ENCODE data around the gene SCLY.
"Not testable (repeated sequence)": the region's sequence is repeated elsewhere in the genome, so short reads cannot be mapped to it uniquely, and the experiment has no call there.

SCLY gene

DNA sequence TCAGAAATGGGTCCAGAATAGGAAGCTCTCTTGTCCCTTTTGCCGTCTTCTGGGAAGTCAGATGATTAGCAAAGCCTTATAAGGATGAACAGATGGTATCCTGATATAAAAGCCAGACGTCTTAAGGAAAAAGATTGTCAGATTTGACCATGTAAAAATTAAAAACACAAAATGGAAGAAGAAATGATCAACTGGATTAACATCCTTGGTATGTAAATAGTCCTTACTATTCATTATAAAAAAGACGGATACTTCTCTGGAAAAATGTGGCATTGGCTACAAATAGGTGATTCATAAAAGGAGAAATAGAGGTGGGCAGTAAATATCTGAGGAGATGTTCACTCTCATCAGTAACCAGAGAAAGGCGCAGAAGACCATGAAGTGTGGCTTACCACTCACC is 33.7 kb upstream of the SCLY start:
- Histone ChIP-seq H3K36me3 (ENCODE audit: insufficient read depth, low read depth, low read length) (peaks cover 33% of the 10 kb centered on the region), H3K9ac (ENCODE audit: low read depth, low read length) (no peak overlapping the region), H3K27me3 (ENCODE audit: insufficient read depth, low read length) (no peaks in the 10 kb centered on the region), H3K4me1 (ENCODE audit: insufficient read depth, low read length) (peaks cover 7% of the 10 kb centered on the region; the same call in 1 of the 2 replicates), H3K9me3 (ENCODE audit: insufficient read depth, low read depth, low read length) (no peaks in the 10 kb centered on the region), H3K27ac (ENCODE audit: low read length) (no peak overlapping the region), H3K4me3 (ENCODE audit: low read length) (no peak overlapping the region)

DNA sequence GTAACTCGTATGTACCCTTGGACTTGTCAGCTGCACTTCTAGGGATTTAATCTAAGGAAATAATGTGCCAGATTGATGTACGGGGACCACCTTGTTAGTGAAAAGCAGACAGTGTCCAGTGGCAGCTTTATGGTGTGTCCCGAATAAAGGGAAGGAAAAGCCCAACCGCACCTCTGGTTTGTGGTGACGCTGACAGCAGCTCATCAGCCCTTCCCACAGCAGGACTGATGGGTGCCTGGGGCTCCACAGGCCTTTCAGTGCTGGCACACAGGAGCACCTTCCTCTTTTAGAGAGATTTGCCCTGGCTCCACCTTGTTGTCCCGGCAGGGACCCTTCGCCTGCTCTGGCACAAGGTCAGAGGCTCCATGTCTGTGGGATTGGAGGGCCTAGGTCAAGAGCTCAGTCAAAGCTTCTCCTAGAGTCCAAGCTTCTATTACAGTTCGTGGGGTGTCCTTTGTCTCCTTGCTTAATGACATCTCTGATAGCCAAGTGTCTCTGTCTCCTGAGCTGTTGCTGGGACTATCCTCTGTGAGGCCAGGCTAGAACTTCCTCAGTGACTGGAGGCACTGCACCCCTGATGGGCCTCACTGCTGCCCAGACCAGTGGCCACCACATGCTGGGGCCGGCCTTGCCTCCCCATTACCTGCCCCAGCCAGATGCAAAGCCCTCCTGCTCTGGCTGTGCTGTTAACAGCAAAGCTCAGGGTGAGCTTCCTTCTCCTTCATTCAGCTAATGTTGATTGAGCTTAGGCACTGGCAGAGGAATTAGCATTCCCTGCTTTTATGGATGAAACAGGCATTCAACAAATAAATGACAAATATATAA is 33.0 kb upstream of the SCLY start:
- Histone ChIP-seq H3K4me3 (ENCODE audit: low read length) (no peak overlapping the region), H3K27ac (ENCODE audit: low read length) (no peak overlapping the region), H3K9ac (ENCODE audit: low read depth, low read length) (no peak overlapping the region), H3K27me3 (ENCODE audit: insufficient read depth, low read length) (no peaks in the 10 kb centered on the region), H3K9me3 (ENCODE audit: insufficient read depth, low read depth, low read length) (no peaks in the 10 kb centered on the region), H3K4me1 (ENCODE audit: insufficient read depth, low read length) (peaks cover 7% of the 10 kb centered on the region; the same call in 1 of the 2 replicates), H3K36me3 (ENCODE audit: insufficient read depth, low read depth, low read length) (peaks cover 37% of the 10 kb centered on the region)

GRCh38 chr2:238029853-238030252 is 30.9 kb upstream of the SCLY start:
- Histone ChIP-seq H3K9me3 (ENCODE audit: insufficient read depth, low read depth, low read length) (no peaks in the 10 kb centered on the region), H3K4me3 (ENCODE audit: low read length) (no peak overlapping the region), H3K27ac (ENCODE audit: low read length) (no peak overlapping the region), H3K9ac (ENCODE audit: low read depth, low read length) (no peak overlapping the region), H3K27me3 (ENCODE audit: insufficient read depth, low read length) (no peaks in the 10 kb centered on the region), H3K36me3 (ENCODE audit: insufficient read depth, low read depth, low read length) (peaks cover 45% of the 10 kb centered on the region), H3K4me1 (ENCODE audit: insufficient read depth, low read length) (peaks cover 7% of the 10 kb centered on the region; the same call in 1 of the 2 replicates)

DNA sequence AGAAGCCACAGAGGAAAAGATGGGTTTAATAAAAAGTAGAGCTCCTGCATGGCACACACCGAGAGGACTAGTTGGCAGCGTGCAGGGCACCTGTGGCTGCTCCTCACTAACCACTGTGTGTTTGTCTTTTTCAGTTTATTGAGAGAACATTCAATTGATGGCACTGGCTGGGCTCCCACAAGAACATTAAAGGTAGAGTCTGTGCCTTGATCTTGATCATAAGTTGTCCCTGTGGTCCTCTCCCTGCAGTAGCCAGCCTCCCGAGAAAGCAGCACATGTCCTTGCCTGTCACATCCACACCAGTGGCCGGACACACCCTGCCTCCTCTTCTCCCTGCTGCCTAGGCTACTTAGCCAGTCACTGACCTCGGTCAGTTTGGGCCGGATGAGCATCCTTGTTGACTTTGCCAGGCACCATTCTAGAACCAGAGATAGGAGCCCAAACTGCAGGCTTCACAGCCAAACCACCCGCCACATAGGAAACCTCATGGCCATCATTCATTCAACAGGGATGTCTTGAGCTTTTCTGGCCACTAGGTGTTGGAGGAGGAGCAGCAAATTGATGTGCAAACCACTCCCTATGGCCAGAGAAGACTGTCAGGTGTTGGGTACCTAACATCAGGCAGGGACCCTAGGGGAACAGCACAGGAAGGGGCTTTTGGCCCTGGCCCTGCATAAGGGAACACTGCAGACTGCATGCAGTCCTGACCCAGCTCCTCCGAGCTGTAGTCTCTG is 30.2 kb upstream of the SCLY start:
- no peaks in the 10 kb centered on the region for H3K9me3 ChIP-seq (ENCODE audit: insufficient read depth, low read depth, low read length)
- H3K27ac ChIP-seq (ENCODE audit: low read length), result no peak overlapping the region
- H3K9ac ChIP-seq (ENCODE audit: low read depth, low read length), result no peak overlapping the region
- no peak overlapping the region for H3K4me3 ChIP-seq (ENCODE audit: low read length)
- H3K27me3 ChIP-seq (ENCODE audit: insufficient read depth, low read length), result no peaks in the 10 kb centered on the region
- H3K36me3 ChIP-seq (ENCODE audit: insufficient read depth, low read depth, low read length), result peaks cover 50% of the 10 kb centered on the region
- H3K4me1 ChIP-seq (ENCODE audit: insufficient read depth, low read length), result peaks cover 7% of the 10 kb centered on the region; the same call in 1 of the 2 replicates

GRCh38 chr2:238031751-238032150 is 29.1 kb upstream of the SCLY start:
- H3K4me3 ChIP-seq (ENCODE audit: low read length), result no peak overlapping the region
- H3K9me3 ChIP-seq (ENCODE audit: insufficient read depth, low read depth, low read length), result no peaks in the 10 kb centered on the region
- H3K36me3 ChIP-seq (ENCODE audit: insufficient read depth, low read depth, low read length), result peaks cover 61% of the 10 kb centered on the region
- peaks cover 7% of the 10 kb centered on the region; the same call in 1 of the 2 replicates for H3K4me1 ChIP-seq (ENCODE audit: insufficient read depth, low read length)
- no peaks in the 10 kb centered on the region for H3K27me3 ChIP-seq (ENCODE audit: insufficient read depth, low read length)
- no peak overlapping the region for H3K9ac ChIP-seq (ENCODE audit: low read depth, low read length)
- H3K27ac ChIP-seq (ENCODE audit: low read length), result no peak overlapping the region

DNA sequence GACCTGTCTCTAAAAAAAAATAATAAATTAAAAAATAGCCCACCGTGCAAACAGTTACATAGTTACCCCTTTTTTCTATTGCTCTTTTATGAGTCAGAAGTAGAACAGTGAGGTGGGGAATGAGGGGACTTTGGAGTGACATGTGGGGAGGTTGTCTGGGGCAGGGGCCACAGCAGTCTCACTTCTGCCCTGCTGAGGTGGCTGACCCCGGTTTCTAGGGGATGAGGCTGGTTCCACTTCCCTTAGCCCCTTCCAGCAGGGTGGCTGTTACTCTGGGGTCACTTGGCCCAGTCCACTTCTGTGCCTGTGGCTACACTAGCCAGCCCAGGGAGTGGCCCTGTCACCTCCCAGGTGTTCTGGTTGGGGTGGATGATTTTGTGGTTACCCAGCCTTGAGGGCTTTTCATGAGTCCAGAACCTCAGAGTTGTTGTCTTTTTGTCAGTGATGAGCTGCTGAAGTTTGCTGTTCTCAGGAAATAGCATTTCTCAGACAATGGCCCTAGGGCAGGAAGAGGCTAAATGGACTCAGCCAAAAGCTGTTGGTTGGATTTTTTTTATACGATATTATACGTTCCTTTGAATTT is 28.0 kb upstream of the SCLY start:
- Histone ChIP-seq H3K9ac (ENCODE audit: low read depth, low read length) (no peak overlapping the region), H3K27me3 (ENCODE audit: insufficient read depth, low read length) (no peaks in the 10 kb centered on the region), H3K36me3 (ENCODE audit: insufficient read depth, low read depth, low read length) (peaks cover 63% of the 10 kb centered on the region), H3K4me3 (ENCODE audit: low read length) (no peak overlapping the region), H3K4me1 (ENCODE audit: insufficient read depth, low read length) (peaks cover 6% of the 10 kb centered on the region; the same call in 1 of the 2 replicates), H3K9me3 (ENCODE audit: insufficient read depth, low read depth, low read length) (no peaks in the 10 kb centered on the region), H3K27ac (ENCODE audit: low read length) (no peak overlapping the region)

DNA sequence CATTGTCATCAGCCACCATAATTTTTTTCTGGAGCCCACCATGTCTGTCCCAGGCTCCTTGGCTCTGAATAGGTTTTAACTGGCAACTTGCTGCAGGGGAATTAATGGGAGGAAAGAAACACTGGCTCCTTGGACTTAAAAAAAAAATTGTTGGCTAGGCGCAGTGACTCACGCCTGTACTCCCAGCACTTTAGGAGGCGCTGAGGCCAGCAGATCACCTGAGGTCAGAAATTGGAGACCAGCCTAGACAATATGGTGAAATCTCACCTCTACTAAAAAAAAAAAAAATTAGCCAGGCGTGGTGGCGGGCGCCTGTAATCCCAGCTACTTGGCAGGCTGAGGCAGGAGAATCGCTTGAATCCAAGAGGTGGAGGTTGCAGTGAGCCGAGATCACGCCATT is 26.8 kb upstream of the SCLY start:
- not testable (repeated sequence) for H3K27me3 ChIP-seq (ENCODE audit: insufficient read depth, low read length); H3K9ac ChIP-seq (ENCODE audit: low read depth, low read length); H3K4me1 ChIP-seq (ENCODE audit: insufficient read depth, low read length); H3K9me3 ChIP-seq (ENCODE audit: insufficient read depth, low read depth, low read length); H3K27ac ChIP-seq (ENCODE audit: low read length); H3K4me3 ChIP-seq (ENCODE audit: low read length)
- H3K36me3 ChIP-seq (ENCODE audit: insufficient read depth, low read depth, low read length), result peaks cover 73% of the 10 kb centered on the region

- H3K36me3 ChIP-seq (ENCODE audit: insufficient read depth, low read depth, low read length), result peaks cover 80% of the 10 kb centered on the region
Measured at GRCh38 chr2:238038203-238038602, 22.6 kb upstream of the SCLY start.

DNA sequence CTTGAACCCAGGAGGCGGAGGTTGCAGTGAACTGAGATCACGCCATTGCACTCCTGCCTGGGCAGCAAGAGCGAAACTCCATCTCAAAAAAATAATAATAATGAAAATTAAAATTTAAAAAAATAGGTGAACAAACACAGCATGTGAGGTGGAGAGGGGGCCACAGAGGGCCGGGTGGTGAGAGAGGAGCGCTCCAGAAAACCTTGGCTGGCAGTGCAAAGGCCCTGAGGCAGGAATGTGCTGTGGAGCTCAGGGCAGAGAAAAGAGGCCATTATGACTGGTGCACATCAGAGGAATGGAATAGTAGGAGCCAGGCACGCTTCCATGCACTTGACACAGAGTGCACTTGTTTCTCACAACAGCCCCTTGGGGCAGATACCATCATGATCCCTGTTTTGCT is 21.6 kb upstream of the SCLY start:
- Histone ChIP-seq H3K36me3 (ENCODE audit: insufficient read depth, low read depth, low read length) (peaks cover 77% of the 10 kb centered on the region), H3K9ac (ENCODE audit: low read depth, low read length) (no peak overlapping the region), H3K27me3 (ENCODE audit: insufficient read depth, low read length) (no peaks in the 10 kb centered on the region), H3K4me3 (ENCODE audit: low read length) (no peak overlapping the region), H3K9me3 (ENCODE audit: insufficient read depth, low read depth, low read length) (no peaks in the 10 kb centered on the region), H3K4me1 (ENCODE audit: insufficient read depth, low read length) (no peaks in the 10 kb centered on the region), H3K27ac (ENCODE audit: low read length) (no peak overlapping the region)

More at GRCh38 chr2:238038203-238038602, 22.6 kb upstream of the SCLY start:
- H3K4me3 ChIP-seq (ENCODE audit: low read length), result no peak overlapping the region
- no peaks in the 10 kb centered on the region for H3K4me1 ChIP-seq (ENCODE audit: insufficient read depth, low read length)
- no peaks in the 10 kb centered on the region for H3K9me3 ChIP-seq (ENCODE audit: insufficient read depth, low read depth, low read length)
- H3K27me3 ChIP-seq (ENCODE audit: insufficient read depth, low read length), result no peaks in the 10 kb centered on the region
- H3K27ac ChIP-seq (ENCODE audit: low read length), result no peak overlapping the region
- H3K9ac ChIP-seq (ENCODE audit: low read depth, low read length), result no peak overlapping the region

GRCh38 chr2:238039985-238040384 is 20.8 kb upstream of the SCLY start:
- Histone ChIP-seq H3K9me3 (ENCODE audit: insufficient read depth, low read depth, low read length) (no peaks in the 10 kb centered on the region), H3K4me3 (ENCODE audit: low read length) (no peak overlapping the region), H3K27me3 (ENCODE audit: insufficient read depth, low read length) (no peaks in the 10 kb centered on the region), H3K27ac (ENCODE audit: low read length) (no peak overlapping the region), H3K9ac (ENCODE audit: low read depth, low read length) (no peak overlapping the region), H3K36me3 (ENCODE audit: insufficient read depth, low read depth, low read length) (peaks cover 73% of the 10 kb centered on the region), H3K4me1 (ENCODE audit: insufficient read depth, low read length) (no peaks in the 10 kb centered on the region)

DNA sequence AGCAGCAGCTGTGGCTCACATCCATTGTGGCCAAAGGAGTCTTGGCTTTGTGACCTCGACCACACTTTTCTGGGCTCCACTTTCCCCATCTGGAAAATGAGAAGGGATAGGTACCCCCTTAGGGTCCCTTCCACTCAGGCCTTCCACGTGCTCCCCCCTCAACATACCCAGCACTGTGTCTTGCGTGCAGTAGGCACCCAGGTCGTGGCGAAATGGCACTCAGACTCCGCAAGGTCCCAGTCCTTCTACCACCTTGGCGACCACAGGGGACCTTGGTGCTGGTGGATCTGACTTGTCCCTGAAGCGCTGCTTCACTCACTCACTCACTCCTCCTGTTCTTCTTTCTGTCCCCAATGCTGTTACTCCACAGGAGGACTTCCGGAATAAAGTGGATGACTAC is 19.9 kb upstream of the SCLY start:
- Histone ChIP-seq H3K36me3 (ENCODE audit: insufficient read depth, low read depth, low read length) (peaks cover 65% of the 10 kb centered on the region), H3K9ac (ENCODE audit: low read depth, low read length) (no peak overlapping the region), H3K27ac (ENCODE audit: low read length) (no peak overlapping the region), H3K4me3 (ENCODE audit: low read length) (no peak overlapping the region), H3K9me3 (ENCODE audit: insufficient read depth, low read depth, low read length) (no peaks in the 10 kb centered on the region), H3K4me1 (ENCODE audit: insufficient read depth, low read length) (no peaks in the 10 kb centered on the region), H3K27me3 (ENCODE audit: insufficient read depth, low read length) (no peaks in the 10 kb centered on the region)
